HL-60/S4 (cell line): Measurements from ENCODE around the gene LYRM9.
"Not testable (repeated sequence)": the region's sequence is repeated elsewhere in the genome, so short reads cannot be mapped to it uniquely, and the experiment has no call there.

Source experiments
- in situ Hi-C: fragments of 300-500 bp; cut with MboI; formaldehyde crosslinking; loops from 2 replicates; pipeline ENCODE4 v1.14.3; 2022; ENCODE audit warnings: low sequenced_read_pairs

The LYRM9 gene

GRCh38 chr17:27846042-27846655, 47.0 kb downstream of the LYRM9 start:
- in situ Hi-C loops = no loop called here

GRCh38 chr17:27845264-27846041, 47.7 kb downstream of the LYRM9 start:
- in situ Hi-C loops = no loop called here

GRCh38 chr17:27840688-27841087, 52.5 kb downstream of the LYRM9 start:
- in situ Hi-C loops = no loop called here

- in situ Hi-C loops = not testable (repeated sequence)
Measured at GRCh38 chr17:27840406-27840678, 52.8 kb downstream of the LYRM9 start.

- in situ Hi-C loops = not testable (repeated sequence)
Measured at GRCh38 chr17:27839571-27840405, 53.4 kb downstream of the LYRM9 start.

- in situ Hi-C loops = not testable (repeated sequence)
Measured at GRCh38 chr17:27838607-27839006, 54.6 kb downstream of the LYRM9 start.

- in situ Hi-C loops = not testable (repeated sequence)
Measured at GRCh38 chr17:27837769-27838168, 55.4 kb downstream of the LYRM9 start.

- in situ Hi-C loops = no loop called here
Measured at GRCh38 chr17:27836651-27837050, 56.5 kb downstream of the LYRM9 start.

GRCh38 chr17:27834571-27834970, 58.6 kb downstream of the LYRM9 start:
- in situ Hi-C loops = no loop called here

- in situ Hi-C loops = no loop called here
Measured at GRCh38 chr17:27832831-27833230, 60.3 kb downstream of the LYRM9 start.

GRCh38 chr17:27829888-27830287, 63.3 kb downstream of the LYRM9 start:
- in situ Hi-C loops = not testable (repeated sequence)

GRCh38 chr17:27829143-27829711, 63.9 kb downstream of the LYRM9 start:
- in situ Hi-C loops = not testable (repeated sequence)
